ENCODE results near the gene EIF2B4. TPM values are rescaled to one million over a fixed set of nuclear protein-coding genes. Genes with fewer than 3 reads are reported as not detected.
A peak's percentile ranks its signal among the peaks of the same experiment; 100 is the strongest.

The EIF2B4 gene
- total and polyA plus RNA-seq, 9 of the 15 experiments (the other 6 are each of a cell fraction or from before 2014, with no cell fraction given) = 29.7 to 80.3 (median 58.9) TPM

DNA sequence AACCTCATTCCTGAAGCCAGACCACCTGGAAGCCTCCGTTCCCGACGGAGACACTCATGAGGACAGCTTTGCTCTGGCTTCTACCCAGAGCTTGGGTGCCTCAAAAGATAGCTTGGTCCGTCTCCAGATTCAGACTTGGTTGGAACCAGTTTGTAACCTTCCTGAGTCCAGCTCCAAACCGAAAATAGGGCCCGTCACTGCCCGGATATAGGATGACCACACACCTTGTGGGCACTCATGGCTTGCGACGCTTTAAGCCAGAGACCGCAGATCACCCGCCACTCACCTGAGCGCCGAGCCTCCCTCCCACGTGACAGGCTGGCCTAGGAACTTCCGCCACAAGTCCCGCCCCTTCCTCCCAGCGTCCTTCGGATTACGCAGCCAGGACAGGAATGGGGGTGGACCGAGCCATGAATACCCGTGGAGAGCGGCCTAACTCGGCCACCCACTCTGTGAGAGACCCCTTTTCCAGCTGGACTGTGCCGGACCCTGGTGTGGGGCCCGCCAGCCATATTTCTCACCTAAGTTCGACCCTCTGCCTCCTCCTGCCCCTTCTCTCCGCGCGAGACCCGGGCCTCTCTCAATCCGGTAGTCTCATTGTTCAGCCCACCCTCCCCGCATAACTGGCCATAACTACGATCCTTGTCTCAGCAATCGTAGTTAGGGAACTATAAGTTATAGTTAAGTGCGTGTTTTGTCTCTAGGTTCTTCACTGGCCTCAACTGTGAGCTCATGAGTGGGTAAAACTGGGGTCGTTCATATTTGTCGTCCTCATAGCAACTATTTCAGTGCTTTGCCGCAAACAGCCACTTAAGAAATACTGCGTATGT is 47.2 kb downstream of the EIF2B4 start, which contains the start of gene MPV17 (continued):
- TF ChIP-seq HNRNPK (IDR thresholded peaks at IDR 0.05; ENCODE audit: low read depth, low read length, poor library complexity, severe bottlenecking) (no peak), ZC3H11A (IDR thresholded peaks at IDR 0.05; ENCODE audit: low read depth, low read length) (no peak), KDM1A (IDR thresholded peaks at IDR 0.05) (no peak), ZNF586 (CRISPR knock-in tag; conservative IDR thresholded peaks at IDR 0.05) (no peak), ATF7 (IDR thresholded peaks at IDR 0.05) (peak; percentile 86), CREB1 (IDR thresholded peaks at IDR 0.05) (no peak; the same call in 1 of the 2 replicates), CREB1 (CRISPR knock-in tag; IDR thresholded peaks at IDR 0.05) (peak; percentile 74), SOX6 (IDR thresholded peaks at IDR 0.05) (peak; percentile 23; the same call in 1 of the 2 replicates), SREBF1 (IDR thresholded peaks at IDR 0.05; ENCODE audit: borderline replicate concordance, low read depth, low read length) (no peak), MYNN (IDR thresholded peaks at IDR 0.05) (no peak), MYNN (CRISPR knock-in tag; IDR thresholded peaks at IDR 0.05) (no peak), ZNF717 (CRISPR knock-in tag; IDR thresholded peaks at IDR 0.05) (no peak), MYC (IDR thresholded peaks at IDR 0.05; ENCODE audit: low read depth, low read length) (peak; percentile 90), MYC (CRISPR knock-in tag; IDR thresholded peaks at IDR 0.05; ENCODE audit: borderline replicate concordance, low read depth) (peak; percentile 59; the same call in 1 of the 2 replicates)
- TF ChIP-seq, protein P1, sequence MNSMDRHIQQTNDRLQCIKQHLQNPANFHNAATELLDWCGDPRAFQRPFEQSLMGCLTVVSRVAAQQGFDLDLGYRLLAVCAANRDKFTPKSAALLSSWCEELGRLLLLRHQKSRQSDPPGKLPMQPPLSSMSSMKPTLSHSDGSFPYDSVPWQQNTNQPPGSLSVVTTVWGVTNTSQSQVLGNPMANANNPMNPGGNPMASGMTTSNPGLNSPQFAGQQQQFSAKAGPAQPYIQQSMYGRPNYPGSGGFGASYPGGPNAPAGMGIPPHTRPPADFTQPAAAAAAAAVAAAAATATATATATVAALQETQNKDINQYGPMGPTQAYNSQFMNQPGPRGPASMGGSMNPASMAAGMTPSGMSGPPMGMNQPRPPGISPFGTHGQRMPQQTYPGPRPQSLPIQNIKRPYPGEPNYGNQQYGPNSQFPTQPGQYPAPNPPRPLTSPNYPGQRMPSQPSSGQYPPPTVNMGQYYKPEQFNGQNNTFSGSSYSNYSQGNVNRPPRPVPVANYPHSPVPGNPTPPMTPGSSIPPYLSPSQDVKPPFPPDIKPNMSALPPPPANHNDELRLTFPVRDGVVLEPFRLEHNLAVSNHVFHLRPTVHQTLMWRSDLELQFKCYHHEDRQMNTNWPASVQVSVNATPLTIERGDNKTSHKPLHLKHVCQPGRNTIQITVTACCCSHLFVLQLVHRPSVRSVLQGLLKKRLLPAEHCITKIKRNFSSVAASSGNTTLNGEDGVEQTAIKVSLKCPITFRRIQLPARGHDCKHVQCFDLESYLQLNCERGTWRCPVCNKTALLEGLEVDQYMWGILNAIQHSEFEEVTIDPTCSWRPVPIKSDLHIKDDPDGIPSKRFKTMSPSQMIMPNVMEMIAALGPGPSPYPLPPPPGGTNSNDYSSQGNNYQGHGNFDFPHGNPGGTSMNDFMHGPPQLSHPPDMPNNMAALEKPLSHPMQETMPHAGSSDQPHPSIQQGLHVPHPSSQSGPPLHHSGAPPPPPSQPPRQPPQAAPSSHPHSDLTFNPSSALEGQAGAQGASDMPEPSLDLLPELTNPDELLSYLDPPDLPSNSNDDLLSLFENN (IDR thresholded peaks at IDR 0.05; ENCODE audit: low read depth in 2 of 2, low read length in 2 of 2) = no peak
- TF ChIP-seq, protein P2, sequence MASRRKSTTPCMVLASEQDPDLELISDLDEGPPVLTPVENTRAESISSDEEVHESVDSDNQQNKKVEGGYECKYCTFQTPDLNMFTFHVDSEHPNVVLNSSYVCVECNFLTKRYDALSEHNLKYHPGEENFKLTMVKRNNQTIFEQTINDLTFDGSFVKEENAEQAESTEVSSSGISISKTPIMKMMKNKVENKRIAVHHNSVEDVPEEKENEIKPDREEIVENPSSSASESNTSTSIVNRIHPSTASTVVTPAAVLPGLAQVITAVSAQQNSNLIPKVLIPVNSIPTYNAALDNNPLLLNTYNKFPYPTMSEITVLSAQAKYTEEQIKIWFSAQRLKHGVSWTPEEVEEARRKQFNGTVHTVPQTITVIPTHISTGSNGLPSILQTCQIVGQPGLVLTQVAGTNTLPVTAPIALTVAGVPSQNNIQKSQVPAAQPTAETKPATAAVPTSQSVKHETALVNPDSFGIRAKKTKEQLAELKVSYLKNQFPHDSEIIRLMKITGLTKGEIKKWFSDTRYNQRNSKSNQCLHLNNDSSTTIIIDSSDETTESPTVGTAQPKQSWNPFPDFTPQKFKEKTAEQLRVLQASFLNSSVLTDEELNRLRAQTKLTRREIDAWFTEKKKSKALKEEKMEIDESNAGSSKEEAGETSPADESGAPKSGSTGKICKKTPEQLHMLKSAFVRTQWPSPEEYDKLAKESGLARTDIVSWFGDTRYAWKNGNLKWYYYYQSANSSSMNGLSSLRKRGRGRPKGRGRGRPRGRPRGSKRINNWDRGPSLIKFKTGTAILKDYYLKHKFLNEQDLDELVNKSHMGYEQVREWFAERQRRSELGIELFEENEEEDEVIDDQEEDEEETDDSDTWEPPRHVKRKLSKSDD (conservative IDR thresholded peaks at IDR 0.05; ENCODE audit: low read length) = no peak
- TF ChIP-seq, protein P3, sequence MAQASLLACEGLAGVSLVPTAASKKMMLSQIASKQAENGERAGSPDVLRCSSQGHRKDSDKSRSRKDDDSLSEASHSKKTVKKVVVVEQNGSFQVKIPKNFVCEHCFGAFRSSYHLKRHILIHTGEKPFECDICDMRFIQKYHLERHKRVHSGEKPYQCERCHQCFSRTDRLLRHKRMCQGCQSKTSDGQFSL (CRISPR knock-in tag; IDR thresholded peaks at IDR 0.05) = peak; percentile 83; the same call in 1 of the 2 replicates
- TF ChIP-seq, protein P3 (tag; IDR thresholded peaks at IDR 0.05) = 0 out of 4 replicates have a peak, but pooled peaks of 1 of the 2 experiments have one; percentile 47

Measured in K562 (cell line).